NCI-H2029 treated with DMSO at 0.1 percent for 48 hours (cell line): Measurements from ENCODE around the gene EXOC3.
"Not testable (repeated sequence)": the region's sequence is repeated elsewhere in the genome, so short reads cannot be mapped to it uniquely, and the experiment has no call there.

Experiments
- DNase-seq: peaks from one replicate; lab custom pipeline; 2025; lab: John Stamatoyannopoulos, UW

Gene EXOC3

GRCh38 chr5:502325-503079 lies 59.5 kb downstream of the EXOC3 start:
- DNase-seq, result no peak

GRCh38 chr5:504326-505154 lies 61.6 kb downstream of the EXOC3 start:
- DNase-seq, result no peak

GRCh38 chr5:505951-506525 lies 63.1 kb downstream of the EXOC3 start:
- DNase-seq, result peak; percentile 28

- DNase-seq, result not testable (repeated sequence)
These were observed 65.1 kb downstream of the EXOC3 start for GRCh38 chr5:507986-508575.

- no peak for DNase-seq
These were observed 66.7 kb downstream of the EXOC3 start for GRCh38 chr5:509611-510185.

- DNase-seq, result no peak
These were observed 67.5 kb downstream of the EXOC3 start for GRCh38 chr5:510521-510920.

- DNase-seq, result no peak
These were observed 68.5 kb downstream of the EXOC3 start for GRCh38 chr5:511476-511875.

GRCh38 chr5:513216-514100 lies 70.5 kb downstream of the EXOC3 start:
- no peak for DNase-seq

- DNase-seq, result no peak
These were observed 71.1 kb downstream of the EXOC3 start for GRCh38 chr5:514101-514485.

GRCh38 chr5:514673-515072 lies 71.7 kb downstream of the EXOC3 start:
- no peak for DNase-seq

- DNase-seq, result no peak
These were observed 72.4 kb downstream of the EXOC3 start for GRCh38 chr5:515273-515836.

- DNase-seq, result no peak
These were observed 73.5 kb downstream of the EXOC3 start for GRCh38 chr5:516338-516925.
